ENCODE results near the gene IL4. TPM values are rescaled to one million over a fixed set of nuclear protein-coding genes. Genes with fewer than 3 reads are reported as not detected.

IL4 gene
- polyA plus RNA-seq, 1 donor from 2014 or later, result not detected

- Histone ChIP-seq H3K27ac (ENCODE audit: low read length) (no peak overlapping the region), H3F3A (ENCODE audit: insufficient read depth, low read length, poor library complexity, severe bottlenecking) (no peaks in the 10 kb centered on the region), H3K36me3 (ENCODE audit: insufficient read depth, low read length) (no peaks in the 10 kb centered on the region), H3K4me3 (ENCODE audit: low read length) (no peak overlapping the region), H3K4me2 (ENCODE audit: low read length) (no peak overlapping the region), H2AFZ (ENCODE audit: low read depth, low read length) (no peak overlapping the region), H4K20me1 (ENCODE audit: insufficient read depth) (no peaks in the 10 kb centered on the region), H3K27me3 (ENCODE audit: insufficient read depth, low read depth, low read length) (no peaks in the 10 kb centered on the region), H3K9me2 (ENCODE audit: insufficient read depth, low read length) (no peaks in the 10 kb centered on the region), H3K9ac (ENCODE audit: low read length) (no peak overlapping the region), H3K79me2 (replicated peaks; ENCODE audit: insufficient read depth, low read length) (no peaks in the 10 kb centered on the region), H3K9me3 (ENCODE audit: low read length) (no peaks in the 10 kb centered on the region)
- TF ChIP-seq SMC3 (conservative IDR thresholded peaks at IDR 0.05; ENCODE audit: poor library complexity), result no peak
- no peak for TF ChIP-seq POLR2AphosphoS5 (IDR thresholded peaks at IDR 0.05)
- no peak for TF ChIP-seq MXI1 (conservative IDR thresholded peaks at IDR 0.05; ENCODE audit: poor library complexity, severe bottlenecking)
- no peak for TF ChIP-seq REST (IDR thresholded peaks at IDR 0.05; ENCODE audit: borderline replicate concordance)
- TF ChIP-seq RAD21 (conservative IDR thresholded peaks at IDR 0.05), result no peak
- no peak for TF ChIP-seq EP300 (conservative IDR thresholded peaks at IDR 0.05; ENCODE audit: poor library complexity, severe bottlenecking)
These were observed 10.6 kb upstream of the IL4 start for GRCh38 chr5:132662925-132663770.

- H3K27me3 ChIP-seq (ENCODE audit: insufficient read depth, low read depth, low read length), result no peaks in the 10 kb centered on the region
- no peak overlapping the region for H2AFZ ChIP-seq (ENCODE audit: low read depth, low read length)
- no peaks in the 10 kb centered on the region for H3K79me2 ChIP-seq (replicated peaks; ENCODE audit: insufficient read depth, low read length)
- no peaks in the 10 kb centered on the region for H4K20me1 ChIP-seq (ENCODE audit: insufficient read depth)
- H3K9me2 ChIP-seq (ENCODE audit: insufficient read depth, low read length), result no peaks in the 10 kb centered on the region
- H3K4me2 ChIP-seq (ENCODE audit: low read length), result no peak overlapping the region
- no peak overlapping the region for H3K4me3 ChIP-seq (ENCODE audit: low read length)
- H3K36me3 ChIP-seq (ENCODE audit: insufficient read depth, low read length), result no peaks in the 10 kb centered on the region
- H3K9ac ChIP-seq (ENCODE audit: low read length), result no peak overlapping the region
- TF ChIP-seq SMC3 (conservative IDR thresholded peaks at IDR 0.05; ENCODE audit: poor library complexity) (no peak), CTCF (IDR thresholded peaks at IDR 0.05; ENCODE audit: poor library complexity, severe bottlenecking) (no peak), POLR2AphosphoS5 (IDR thresholded peaks at IDR 0.05) (no peak), MXI1 (conservative IDR thresholded peaks at IDR 0.05; ENCODE audit: poor library complexity, severe bottlenecking) (no peak), RAD21 (conservative IDR thresholded peaks at IDR 0.05) (no peak), REST (IDR thresholded peaks at IDR 0.05; ENCODE audit: borderline replicate concordance) (no peak), TAF1 (IDR thresholded peaks at IDR 0.05; ENCODE audit: low read depth) (no peak), EP300 (conservative IDR thresholded peaks at IDR 0.05; ENCODE audit: poor library complexity, severe bottlenecking) (no peak), EZH2 (IDR thresholded peaks at IDR 0.05; ENCODE audit: borderline replicate concordance, insufficient read depth, low read length, poor library complexity, severe bottlenecking) (no peak)
- no peaks in the 10 kb centered on the region for H3K9me3 ChIP-seq (ENCODE audit: low read length)
- H3F3A ChIP-seq (ENCODE audit: insufficient read depth, low read length, poor library complexity, severe bottlenecking), result no peaks in the 10 kb centered on the region
- H3K27ac ChIP-seq (ENCODE audit: low read length), result no peak overlapping the region
These were observed 9.8 kb upstream of the IL4 start for GRCh38 chr5:132663771-132664695.
